Stimulated activated CD8-positive, alpha-beta memory T cell treated with anti-CD3 and anti-CD28 coated beads, Interleukin-4, amount 100 ng/mL, for 24 hours (primary cell): ENCODE data around the gene TMC1.
"Not testable (repeated sequence)": the region's sequence is repeated elsewhere in the genome, so short reads cannot be mapped to it uniquely, and the experiment has no call there.

Experiments used
- DNase-seq: peaks from one replicate; pipeline ENCODE4 v3.0.0-alpha.2; 2020; ENCODE audit warnings: low read depth

Gene TMC1

GRCh38 chr9:72521416-72521815 lies at the start of gene TMC1:
Gene TMC1, plus strand, starts transcription at chr9:72521608. Its CDS starts 127,041 bp downstream, at chr9:72648649.
- DNase-seq = not testable (repeated sequence)

- no peak for DNase-seq
These were observed 47.7 kb upstream of the TMC1 start for GRCh38 chr9:72473474-72474261.

- no peak for DNase-seq
These were observed 46.7 kb upstream of the TMC1 start for GRCh38 chr9:72474676-72475075.

GRCh38 chr9:72476100-72476499 lies 45.3 kb upstream of the TMC1 start:
- DNase-seq = no peak

- peak; percentile 8 for DNase-seq
These were observed 44.6 kb upstream of the TMC1 start for GRCh38 chr9:72476617-72477437.

GRCh38 chr9:72477930-72478518 lies 43.4 kb upstream of the TMC1 start:
- no peak for DNase-seq

- no peak for DNase-seq
These were observed 42.4 kb upstream of the TMC1 start for GRCh38 chr9:72478966-72479365.

GRCh38 chr9:72480261-72480660 lies 41.1 kb upstream of the TMC1 start:
- not testable (repeated sequence) for DNase-seq

GRCh38 chr9:72480921-72481320 lies 40.5 kb upstream of the TMC1 start:
- DNase-seq = no peak

GRCh38 chr9:72485821-72486593 lies 35.4 kb upstream of the TMC1 start:
- no peak for DNase-seq

- DNase-seq = no peak
These were observed 34.8 kb upstream of the TMC1 start for GRCh38 chr9:72486594-72486955.

- not testable (repeated sequence) for DNase-seq
These were observed 33.7 kb upstream of the TMC1 start for GRCh38 chr9:72487665-72488064.

- no peak for DNase-seq
These were observed 31.4 kb upstream of the TMC1 start for GRCh38 chr9:72489986-72490385.

- DNase-seq = no peak
These were observed 30.2 kb upstream of the TMC1 start for GRCh38 chr9:72491242-72491641.

- no peak for DNase-seq
These were observed 27.4 kb upstream of the TMC1 start for GRCh38 chr9:72494051-72494450.

GRCh38 chr9:72497447-72498046 lies 23.9 kb upstream of the TMC1 start:
- DNase-seq = no peak

GRCh38 chr9:72506615-72507014 lies 14.8 kb upstream of the TMC1 start:
- DNase-seq = no peak

GRCh38 chr9:72509053-72509452 lies 12.4 kb upstream of the TMC1 start:
- no peak for DNase-seq

- no peak for DNase-seq
These were observed 11.8 kb upstream of the TMC1 start for GRCh38 chr9:72509635-72510034.

- not testable (repeated sequence) for DNase-seq
These were observed 397 bp upstream of the TMC1 start for GRCh38 chr9:72521011-72521410.

- no peak for DNase-seq
These were observed 3.6 kb downstream of the TMC1 start for GRCh38 chr9:72524820-72525540.
